Dendritic cell treated with granulocyte-macrophage colony-stimulating factor and Interleukin-4, amounts not matched to agents 40 ng/mL and 50 ng/mL, for 4 days (primary cell): ENCODE measurements around the gene TF.

Experiments used
- H3K27ac Mint-ChIP-seq: one replicate; pipeline ENCODE4 v1.8.0; 2022; ENCODE audit warnings: mild to moderate bottlenecking, mixed read lengths
- H3K27me3 Mint-ChIP-seq: one replicate; pipeline ENCODE4 v1.8.0; 2022; ENCODE audit warnings: mild to moderate bottlenecking, mixed read lengths
- H3K36me3 Mint-ChIP-seq: one replicate; pipeline ENCODE4 v1.8.0; 2022; ENCODE audit warnings: low read depth, mixed read lengths
- H3K4me1 Mint-ChIP-seq: one replicate; pipeline ENCODE4 v1.8.0; 2022; ENCODE audit warnings: low read depth, mixed read lengths
- H3K4me3 Mint-ChIP-seq: one replicate; pipeline ENCODE4 v1.8.0; 2022; ENCODE audit warnings: mild to moderate bottlenecking, moderate library complexity, mixed read lengths
- H3K9me3 Mint-ChIP-seq: one replicate; pipeline ENCODE4 v1.8.0; 2022; ENCODE audit warnings: mixed read lengths
- intact Hi-C: fragments of 100-400 bp; cut with micrococcal nuclease; formaldehyde crosslinking; loops from one replicate; pipeline ENCODE4 v1.15.0; 2022

The TF gene

GRCh38 chr3:133745981-133746711 lies at the start of gene TF:
TF (plus strand) TSS chr3:133746393; CDS start chr3:133746441, 48 bp downstream.
- Mint-ChIP-seq H3K27ac (no peak within 1 kb of the TSS), H3K4me3 (no peak within 1 kb of the TSS), H3K36me3 (no peaks in the 10 kb centered on the region), H3K4me1 (peaks cover 8% of the 10 kb centered on the region), H3K27me3 (peaks cover 42% of the 10 kb centered on the region), H3K9me3 (no peaks in the 10 kb centered on the region)
- intact Hi-C loops: no loop called here

GRCh38 chr3:133697960-133698359 lies 48.2 kb upstream of the TF start:
- no peaks in the 10 kb centered on the region for H3K4me1 Mint-ChIP-seq
- H3K36me3 Mint-ChIP-seq: no peaks in the 10 kb centered on the region
- intact Hi-C loops: no loop called here
- no peak overlapping the region for H3K4me3 Mint-ChIP-seq
- peaks cover 13% of the 10 kb centered on the region for H3K9me3 Mint-ChIP-seq
- H3K27ac Mint-ChIP-seq: no peak overlapping the region
- H3K27me3 Mint-ChIP-seq: no peaks in the 10 kb centered on the region

GRCh38 chr3:133699467-133699866 lies 46.7 kb upstream of the TF start:
- Mint-ChIP-seq H3K36me3 (no peaks in the 10 kb centered on the region), H3K9me3 (peaks cover 13% of the 10 kb centered on the region), H3K27ac (no peak overlapping the region), H3K27me3 (no peaks in the 10 kb centered on the region), H3K4me1 (no peaks in the 10 kb centered on the region), H3K4me3 (no peak overlapping the region)
- intact Hi-C loops: no loop called here

GRCh38 chr3:133699903-133700302 lies 46.3 kb upstream of the TF start:
- H3K36me3 Mint-ChIP-seq: no peaks in the 10 kb centered on the region
- peaks cover 13% of the 10 kb centered on the region for H3K9me3 Mint-ChIP-seq
- no peaks in the 10 kb centered on the region for H3K4me1 Mint-ChIP-seq
- intact Hi-C loops: no loop called here
- no peaks in the 10 kb centered on the region for H3K27me3 Mint-ChIP-seq
- no peak overlapping the region for H3K27ac Mint-ChIP-seq
- H3K4me3 Mint-ChIP-seq: no peak overlapping the region

- H3K27ac Mint-ChIP-seq: no peak overlapping the region
- H3K9me3 Mint-ChIP-seq: peaks cover 13% of the 10 kb centered on the region
- no peaks in the 10 kb centered on the region for H3K27me3 Mint-ChIP-seq
- H3K4me1 Mint-ChIP-seq: no peaks in the 10 kb centered on the region
- intact Hi-C loops: no loop called here
- H3K4me3 Mint-ChIP-seq: no peak overlapping the region
- no peaks in the 10 kb centered on the region for H3K36me3 Mint-ChIP-seq
Measured at GRCh38 chr3:133700351-133700750, 45.8 kb upstream of the TF start.

GRCh38 chr3:133701435-133702358 lies 44.5 kb upstream of the TF start:
- Mint-ChIP-seq H3K9me3 (peaks cover 13% of the 10 kb centered on the region), H3K27ac (no peak overlapping the region), H3K4me3 (no peak overlapping the region), H3K4me1 (no peaks in the 10 kb centered on the region), H3K27me3 (peaks cover 5% of the 10 kb centered on the region), H3K36me3 (no peaks in the 10 kb centered on the region)
- intact Hi-C loops: no loop called here

GRCh38 chr3:133703915-133704314 lies 42.3 kb upstream of the TF start:
- H3K27me3 Mint-ChIP-seq: peaks cover 7% of the 10 kb centered on the region
- intact Hi-C loops: no loop called here
- no peak overlapping the region for H3K4me3 Mint-ChIP-seq
- peaks cover under 1% of the 10 kb centered on the region for H3K9me3 Mint-ChIP-seq
- H3K27ac Mint-ChIP-seq: no peak overlapping the region
- no peaks in the 10 kb centered on the region for H3K4me1 Mint-ChIP-seq
- no peaks in the 10 kb centered on the region for H3K36me3 Mint-ChIP-seq

- no peak overlapping the region for H3K4me3 Mint-ChIP-seq
- H3K27ac Mint-ChIP-seq: no peak overlapping the region
- H3K4me1 Mint-ChIP-seq: no peaks in the 10 kb centered on the region
- no peaks in the 10 kb centered on the region for H3K9me3 Mint-ChIP-seq
- H3K36me3 Mint-ChIP-seq: no peaks in the 10 kb centered on the region
- H3K27me3 Mint-ChIP-seq: peaks cover 9% of the 10 kb centered on the region
- intact Hi-C loops: no loop called here
Measured at GRCh38 chr3:133706033-133706432, 40.2 kb upstream of the TF start.

GRCh38 chr3:133709139-133709750 lies 36.9 kb upstream of the TF start:
- Mint-ChIP-seq H3K4me3 (no peak overlapping the region), H3K27ac (no peak overlapping the region), H3K9me3 (no peaks in the 10 kb centered on the region), H3K4me1 (no peaks in the 10 kb centered on the region), H3K36me3 (no peaks in the 10 kb centered on the region), H3K27me3 (peaks cover 9% of the 10 kb centered on the region)
- intact Hi-C loops: no loop called here

GRCh38 chr3:133711013-133711412 lies 35.2 kb upstream of the TF start:
- intact Hi-C loops: no loop called here
- Mint-ChIP-seq H3K27ac (no peak overlapping the region), H3K36me3 (no peaks in the 10 kb centered on the region), H3K4me3 (no peak overlapping the region), H3K4me1 (no peaks in the 10 kb centered on the region), H3K9me3 (no peaks in the 10 kb centered on the region), H3K27me3 (peaks cover 8% of the 10 kb centered on the region)

GRCh38 chr3:133712017-133712416 lies 34.2 kb upstream of the TF start:
- Mint-ChIP-seq H3K36me3 (no peaks in the 10 kb centered on the region), H3K27ac (no peak overlapping the region), H3K4me3 (no peak overlapping the region), H3K9me3 (no peaks in the 10 kb centered on the region), H3K4me1 (no peaks in the 10 kb centered on the region), H3K27me3 (peaks cover 2% of the 10 kb centered on the region)
- intact Hi-C loops: no loop called here

- intact Hi-C loops: no loop called here
- no peaks in the 10 kb centered on the region for H3K4me1 Mint-ChIP-seq
- H3K27ac Mint-ChIP-seq: no peak overlapping the region
- no peaks in the 10 kb centered on the region for H3K36me3 Mint-ChIP-seq
- H3K4me3 Mint-ChIP-seq: no peak overlapping the region
- peaks cover 2% of the 10 kb centered on the region for H3K27me3 Mint-ChIP-seq
- H3K9me3 Mint-ChIP-seq: no peaks in the 10 kb centered on the region
Measured at GRCh38 chr3:133713347-133713746, 32.8 kb upstream of the TF start.

GRCh38 chr3:133717424-133717823 lies 28.8 kb upstream of the TF start:
- Mint-ChIP-seq H3K4me1 (peaks cover 3% of the 10 kb centered on the region), H3K27me3 (peaks cover 2% of the 10 kb centered on the region), H3K27ac (no peak overlapping the region), H3K4me3 (no peak overlapping the region), H3K9me3 (peaks cover 5% of the 10 kb centered on the region), H3K36me3 (no peaks in the 10 kb centered on the region)
- intact Hi-C loops: no loop called here

GRCh38 chr3:133722935-133723334 lies 23.3 kb upstream of the TF start:
- intact Hi-C loops: no loop called here
- Mint-ChIP-seq H3K27me3 (peaks cover 2% of the 10 kb centered on the region), H3K36me3 (no peaks in the 10 kb centered on the region), H3K9me3 (peaks cover 20% of the 10 kb centered on the region), H3K4me3 (no peak overlapping the region), H3K27ac (no peak overlapping the region), H3K4me1 (peaks cover 5% of the 10 kb centered on the region)
